ENCODE measurements around the gene GPRASP2.
A peak's percentile ranks its signal among the peaks of the same experiment; 100 is the strongest.

Gene GPRASP2

DNA sequence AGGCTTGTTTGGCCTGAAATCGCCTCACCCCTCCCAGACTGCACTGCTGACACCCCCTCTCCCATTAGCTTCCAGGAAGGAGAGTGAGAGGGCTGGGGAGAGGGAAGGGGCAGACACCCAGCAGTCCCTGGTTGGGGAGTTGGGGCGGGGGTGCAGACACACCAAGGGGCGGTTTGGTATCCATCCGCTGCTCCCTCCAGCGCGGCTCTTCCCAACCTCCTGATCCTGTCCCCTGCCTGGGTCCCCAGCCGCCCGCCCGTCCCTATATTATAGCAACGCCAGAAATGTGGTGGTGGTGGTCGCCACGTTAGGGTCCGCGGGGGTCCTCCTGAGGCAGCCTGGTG lies 33.2 kb downstream of the GPRASP2 start:
- no peak for DNase-seq (ENCODE audit: low read depth in 2 of 2)

DNA sequence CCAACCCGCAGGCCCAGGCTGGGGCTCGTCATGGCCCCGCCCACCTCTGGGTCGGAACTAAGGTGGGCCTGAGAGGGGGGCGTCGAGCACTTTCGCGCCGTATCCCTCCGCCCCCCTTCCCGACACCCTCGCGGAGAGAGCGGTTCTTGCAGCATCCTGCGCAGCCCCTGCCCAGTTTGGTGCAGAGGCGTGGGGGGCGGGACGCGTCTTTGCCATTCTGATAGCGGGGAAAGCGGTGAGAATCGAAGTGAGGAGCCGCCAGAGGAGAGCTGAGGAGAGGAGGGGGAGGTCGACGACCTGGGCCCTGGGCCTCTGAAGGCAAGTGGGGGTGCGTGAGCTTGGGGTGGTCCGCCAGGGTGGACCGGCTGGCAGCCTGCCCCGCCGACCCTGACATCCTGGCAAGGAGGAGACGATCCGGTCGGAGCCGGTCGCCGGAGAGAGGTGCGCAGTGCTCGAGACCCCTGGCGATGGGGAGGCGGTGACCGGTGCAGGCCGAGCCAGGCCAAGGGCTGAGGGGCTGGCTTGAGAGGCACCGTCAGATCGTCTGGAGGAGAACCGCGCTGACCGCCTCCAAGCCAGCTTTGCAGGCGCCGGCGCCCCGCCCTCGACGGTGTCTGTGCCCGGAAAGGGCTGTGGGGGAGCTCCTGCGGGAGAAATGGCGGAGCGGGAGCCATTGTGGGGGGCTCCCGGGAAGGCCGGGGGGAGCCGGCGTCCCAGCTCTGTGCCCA lies 33.8 kb downstream of the GPRASP2 start:
- peak in 1 of 2 donors; percentile 1 for DNase-seq (ENCODE audit: low read depth in 2 of 2)

DNA sequence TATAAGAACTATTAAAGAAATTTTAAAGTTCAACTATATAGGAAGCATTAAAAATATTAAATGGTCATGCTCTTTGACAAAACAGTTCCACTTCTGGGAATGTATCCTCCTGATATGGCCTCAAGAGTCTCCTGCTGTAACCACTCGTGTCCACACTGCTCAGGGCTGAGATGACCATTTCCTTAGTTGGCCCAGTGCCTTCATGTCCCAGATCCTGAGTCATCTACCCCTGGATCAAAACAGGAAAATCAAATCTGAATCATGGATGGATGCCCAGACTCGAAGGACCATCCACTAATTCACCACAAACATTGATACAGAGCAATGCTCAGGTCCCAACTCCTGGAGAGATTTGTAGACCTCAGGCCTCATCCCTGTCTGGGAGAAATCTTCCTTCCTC lies 53.0 kb downstream of the GPRASP2 start:
- no peak for DNase-seq (ENCODE audit: low read depth in 2 of 2)

GRCh38 chrX:102765809-102766208 lies 53.6 kb downstream of the GPRASP2 start:
- DNase-seq (ENCODE audit: low read depth in 2 of 2): no peak

GRCh38 chrX:102767287-102767686 lies 55.0 kb downstream of the GPRASP2 start:
- no peak for DNase-seq (ENCODE audit: low read depth in 2 of 2)

Measured in stimulated activated CD8-positive, alpha-beta memory T cell treated with anti-CD3 and anti-CD28 coated beads, Interleukin-15, amount 100 ng/mL, for 4 hours (primary cell).